Activated CD8-positive, alpha-beta memory T cell treated with anti-CD3 and anti-CD28 coated beads, Interleukin-2, amount 50 U/mL, for 4 hours (primary cell): ENCODE measurements around the gene CCR6.
"Not testable (repeated sequence)": the region's sequence is repeated elsewhere in the genome, so short reads cannot be mapped to it uniquely, and the experiment has no call there.

ENCODE experiments used
- DNase-seq: peaks from one replicate; pipeline ENCODE4 v3.0.0-alpha.2; 2020

CCR6 gene

DNA sequence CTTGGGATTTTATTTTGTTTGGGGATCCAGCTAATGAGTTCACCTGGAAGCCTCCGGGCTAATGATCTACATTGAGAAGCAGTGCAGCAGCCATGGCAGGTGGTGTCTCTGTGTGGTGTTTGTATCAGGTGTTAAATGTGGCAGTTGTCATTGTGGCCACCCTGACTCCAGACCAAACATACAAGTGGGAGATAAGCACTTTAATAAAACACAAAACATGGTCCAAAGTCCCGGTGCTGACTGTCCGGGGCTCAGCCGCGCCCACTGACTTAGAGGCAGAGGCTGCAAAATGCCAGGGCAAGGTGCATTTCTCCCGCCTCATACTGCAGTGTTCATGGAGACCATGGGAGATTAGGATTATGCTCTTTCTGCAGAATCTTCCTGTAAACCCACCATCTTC is 58.5 kb downstream of the CCR6 start:
- not testable (repeated sequence) for DNase-seq

DNA sequence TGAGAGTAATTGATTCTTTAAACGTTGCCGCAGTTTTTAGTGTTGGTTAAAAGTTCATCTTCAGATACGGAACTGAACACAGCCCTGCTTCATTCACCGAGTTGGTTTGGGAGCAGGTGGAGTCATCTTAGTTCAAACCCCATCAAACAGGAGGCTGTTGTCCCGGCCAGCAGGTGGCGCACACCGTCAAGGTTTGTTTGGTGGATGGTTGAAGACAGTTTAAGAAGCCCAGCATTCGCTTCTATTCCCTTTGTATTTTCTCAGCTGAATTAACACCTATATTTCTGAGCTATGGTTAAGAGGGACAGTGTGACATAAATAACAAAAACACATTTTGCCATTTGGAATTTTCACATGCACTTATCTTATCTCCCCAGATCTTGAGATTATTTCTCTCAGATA is 60.0 kb downstream of the CCR6 start:
- not testable (repeated sequence) for DNase-seq

DNA sequence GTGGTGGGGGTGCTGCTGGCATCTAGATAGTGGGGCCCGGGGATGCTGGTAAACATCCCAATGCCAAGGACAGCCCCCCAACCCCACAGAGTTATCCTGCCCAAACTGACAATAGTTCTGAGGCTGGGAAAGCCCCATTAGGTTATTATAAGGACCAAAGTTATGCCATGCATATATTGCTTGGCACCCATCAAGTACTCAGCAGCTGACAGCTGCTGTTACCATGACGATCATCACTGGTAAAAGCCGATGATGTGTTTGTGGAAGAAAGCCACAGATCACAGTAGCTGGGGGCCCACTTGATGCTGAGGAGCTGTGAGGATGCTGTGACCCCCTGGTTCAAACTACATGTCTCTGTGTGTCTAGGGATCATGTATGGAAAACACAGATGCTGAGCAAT is 62.2 kb downstream of the CCR6 start:
- not testable (repeated sequence) for DNase-seq

GRCh38 chr6:167187275-167187674 is 64.4 kb downstream of the CCR6 start:
- DNase-seq, result not testable (repeated sequence)
